H1 (cell line): ENCODE measurements around the gene TLL1. TPM values are rescaled to one million over a fixed set of nuclear protein-coding genes. Genes with fewer than 3 reads are reported as not detected.

Source experiments
- CTCF ChIA-PET: fragments of 300-600 bp; sonication (Branson Sonifier 250); formaldehyde crosslinking; loops from one replicate; lab custom pipeline; 2021; ENCODE audit not compliant: partially characterized antibody; lab: Charles Lee
- POLR2A ChIA-PET: fragments of 300-600 bp; sonication (Branson Sonifier 250); formaldehyde crosslinking; loops from one replicate; lab custom pipeline; 2021; ENCODE audit warnings: inconsistent platforms; ENCODE audit not compliant: partially characterized antibody; lab: Charles Lee
- DNase-seq, 2 experiments: peaks; one replicate each; pipeline versions ENCODE4 v3.0.0 to v3.0.0-alpha.2; 2010 to 2022; ENCODE audit warnings: low spot score in 2 of 2, low read depth in 1 of 2, mixed read lengths in 1 of 2
- FAIRE-seq: peaks from 2 replicates; lab custom pipeline; 2011; peaks lifted over from hg19 to GRCh38; lab: Jason Lieb, UNC
- H2AFZ ChIP-seq: 2 replicates; pipeline ENCODE4 v1.8.1; 2012; ENCODE audit warnings: low read length, inconsistent platforms
- H2AK5ac ChIP-seq: 2 replicates; pipeline ENCODE4 v1.6.1; 2013; ENCODE audit warnings: low read depth, low read length
- H2BK120ac ChIP-seq: replicated peaks from 2 replicates; pipeline ENCODE3; 2013; ENCODE audit warnings: low read depth, low read length, inconsistent platforms
- H2BK12ac ChIP-seq: 2 replicates; pipeline ENCODE4 v1.6.1; 2013; ENCODE audit warnings: low read depth, low read length
- H2BK15ac ChIP-seq: 2 replicates; pipeline ENCODE4 v1.6.1; 2013; ENCODE audit warnings: low read length
- H2BK20ac ChIP-seq: 2 replicates; pipeline ENCODE4 v1.6.1; 2013; ENCODE audit warnings: low read length
- H2BK5ac ChIP-seq: 2 replicates; pipeline ENCODE4 v1.6.1; 2013; ENCODE audit warnings: low read depth, low read length
- H3K14ac ChIP-seq: 2 replicates; pipeline ENCODE4 v1.6.1; 2013; ENCODE audit warnings: inconsistent platforms; ENCODE audit not compliant: insufficient read length
- H3K18ac ChIP-seq: 2 replicates; pipeline ENCODE4 v1.6.1; 2013; ENCODE audit warnings: low read length; ENCODE audit errors: extremely low read depth
- H3K23ac ChIP-seq: 2 replicates; pipeline ENCODE4 v1.6.1; 2013; ENCODE audit warnings: inconsistent platforms; ENCODE audit not compliant: insufficient read length
- H3K23me2 ChIP-seq: 2 replicates; pipeline ENCODE4 v1.6.1; 2013; ENCODE audit warnings: low read depth, low read length
- H3K27ac ChIP-seq: 2 replicates; pipeline ENCODE4 v1.6.1; 2011; ENCODE audit warnings: low read depth, low read length, inconsistent platforms
- H3K27me3 ChIP-seq, 4 experiments: replicated peaks in 1 of 4; 1 replicate in 1 of 4; 2 replicates in 3 of 4; pipeline versions ENCODE4 v1.6.1 to v1.8.1; 2011 to 2013; ENCODE audit warnings: low read length in 3 of 4, mild to moderate bottlenecking in 3 of 4, inconsistent platforms in 2 of 4, mixed read lengths in 2 of 4, moderate library complexity in 1 of 4; ENCODE audit not compliant: control insufficient read depth in 3 of 4, insufficient read depth in 3 of 4; ENCODE audit errors: extremely low read depth in 1 of 4
- H3K36me3 ChIP-seq, 4 experiments: 2 replicates each; pipeline versions ENCODE4 v1.6.1 to v1.8.1; 2011 to 2013; ENCODE audit warnings: mild to moderate bottlenecking in 4 of 4, low read length in 3 of 4, moderate library complexity in 2 of 4, control low read depth in 1 of 4, inconsistent platforms in 1 of 4; ENCODE audit not compliant: insufficient read depth in 4 of 4, control insufficient read depth in 2 of 4
- H3K4ac ChIP-seq: replicated peaks from 2 replicates; pipeline ENCODE3; 2013; ENCODE audit warnings: low read length, low read depth, mixed read lengths, inconsistent platforms; ENCODE audit not compliant: insufficient read length
- H3K4me1 ChIP-seq, 4 experiments: replicated peaks in 1 of 4; 1 replicate in 1 of 4; 2 replicates in 3 of 4; pipeline versions ENCODE4 v1.6.1 to v1.8.1; 2011 to 2013; ENCODE audit warnings: low read length in 3 of 4, inconsistent platforms in 2 of 4, mixed read lengths in 1 of 4; ENCODE audit not compliant: insufficient read depth in 4 of 4, control insufficient read depth in 3 of 4
- H3K4me2 ChIP-seq, 2 experiments: 2 replicates each; pipeline versions ENCODE4 v1.6.1 to v1.8.1; 2011 to 2013; ENCODE audit warnings: low read depth in 2 of 2, low read length in 2 of 2, control low read depth in 1 of 2, inconsistent platforms in 1 of 2, mild to moderate bottlenecking in 1 of 2; ENCODE audit not compliant: insufficient read depth in 1 of 2
- H3K4me3 ChIP-seq, 4 experiments: fragments of 200-600, 300-600 bp in 1 of 4; sonication (generic), shearing (Covaris generic), sonication (Bioruptor Twin) in 1 of 4; 2 replicates each; pipeline versions ENCODE4 v1.5.1 to v1.8.1; 2011 to 2016; ENCODE audit warnings: low read length in 4 of 4, low read depth in 3 of 4, control low read depth in 2 of 4, inconsistent platforms in 2 of 4, mild to moderate bottlenecking in 2 of 4, mixed read lengths in 1 of 4, moderate library complexity in 1 of 4; ENCODE audit not compliant: insufficient read depth in 2 of 4; ENCODE audit errors: extremely low read depth in 1 of 4
- H3K56ac ChIP-seq: replicated peaks from 2 replicates; pipeline ENCODE3; 2013; ENCODE audit warnings: low read depth, mild to moderate bottlenecking, mixed read lengths, low read length, inconsistent platforms; ENCODE audit not compliant: insufficient read length
- H3K79me1 ChIP-seq: 2 replicates; pipeline ENCODE4 v1.6.1; 2013; ENCODE audit warnings: low read depth, low read length, control low read depth
- H3K79me2 ChIP-seq, 2 experiments: 2 replicates each; pipeline versions ENCODE4 v1.6.1 to v1.8.1; 2012 to 2013; ENCODE audit warnings: low read length in 2 of 2, mild to moderate bottlenecking in 2 of 2, inconsistent platforms in 1 of 2; ENCODE audit not compliant: insufficient read depth in 2 of 2, control insufficient read depth in 1 of 2
- H3K9ac ChIP-seq, 4 experiments: replicated peaks in 1 of 4; 1 replicate in 1 of 4; 2 replicates in 3 of 4; pipeline versions ENCODE4 v1.6.1 to v1.8.1; 2011 to 2013; ENCODE audit warnings: low read depth in 3 of 4, low read length in 3 of 4, control low read depth in 2 of 4, mild to moderate bottlenecking in 2 of 4, moderate library complexity in 2 of 4, inconsistent platforms in 1 of 4; ENCODE audit errors: extremely low read depth in 1 of 4
- H3K9me3 ChIP-seq, 2 experiments: 2 replicates each; pipeline versions ENCODE4 v1.6.1 to v1.8.1; 2012 to 2013; ENCODE audit warnings: mild to moderate bottlenecking in 2 of 2, moderate library complexity in 2 of 2, control low read depth in 1 of 2, inconsistent platforms in 1 of 2, low read depth in 1 of 2, low read length in 1 of 2, mixed read lengths in 1 of 2; ENCODE audit not compliant: insufficient read depth in 2 of 2
- H4K20me1 ChIP-seq, 2 experiments: replicated peaks in 1 of 2; 2 replicates each; pipeline versions ENCODE3 to v1.8.1; 2011 to 2013; ENCODE audit warnings: inconsistent platforms in 2 of 2, low read length in 2 of 2, mild to moderate bottlenecking in 1 of 2; ENCODE audit not compliant: insufficient read depth in 2 of 2, control insufficient read depth in 1 of 2
- H4K5ac ChIP-seq: 2 replicates; pipeline ENCODE4 v1.6.1; 2013; ENCODE audit warnings: low read length, low read depth, mixed read lengths, inconsistent platforms; ENCODE audit not compliant: insufficient read length
- H4K8ac ChIP-seq: 2 replicates; pipeline ENCODE4 v1.8.0; 2013; ENCODE audit warnings: mild to moderate bottlenecking, moderate library complexity, low read length, inconsistent platforms; ENCODE audit not compliant: insufficient read depth; ENCODE audit errors: extremely low read depth
- H4K91ac ChIP-seq: replicated peaks from 2 replicates; pipeline ENCODE3; 2013; ENCODE audit warnings: low read length, mixed read lengths, inconsistent platforms; ENCODE audit not compliant: insufficient read length
- BCL11A ChIP-seq, 2 experiments: IDR thresholded peaks; one replicate each; pipeline ENCODE4 v1.6.1; 2011; ENCODE audit warnings: low read depth in 2 of 2, low read length in 2 of 2, mild to moderate bottlenecking in 2 of 2
- CEBPB ChIP-seq: IDR thresholded peaks from 2 replicates; pipeline ENCODE4 v1.6.1; 2012; ENCODE audit warnings: low read depth, low read length
- GTF2F1 ChIP-seq: IDR thresholded peaks from 2 replicates; pipeline ENCODE4 v1.6.1; 2012; ENCODE audit warnings: low read depth, low read length, improper control_type of control experiment, borderline replicate concordance
- HDAC2 ChIP-seq, 2 experiments: fragments of 300-600 bp in 1 of 2; sonication (generic) in 1 of 2; IDR thresholded peaks; 2 replicates each; pipeline ENCODE4 v1.6.1; 2011 to 2012; ENCODE audit warnings: low read depth in 2 of 2, low read length in 2 of 2, mild to moderate bottlenecking in 2 of 2, moderate library complexity in 2 of 2, borderline replicate concordance in 1 of 2, inconsistent platforms in 1 of 2
- MAX ChIP-seq: IDR thresholded peaks from 2 replicates; pipeline ENCODE4 v1.6.1; 2012; ENCODE audit warnings: inconsistent platforms
- PHF8 ChIP-seq: fragments of 200-600 bp; sonication (generic); conservative IDR thresholded peaks from 2 replicates; pipeline ENCODE4 v1.7.1; 2012; ENCODE audit warnings: low read depth, mild to moderate bottlenecking, inconsistent platforms, low read length, moderate library complexity
- POLR2A ChIP-seq, 2 experiments: IDR thresholded peaks; 1 replicate in 1 of 2; 2 replicates in 1 of 2; pipeline ENCODE4 v1.6.1; 2011; ENCODE audit warnings: low read depth in 2 of 2, low read length in 2 of 2, mild to moderate bottlenecking in 2 of 2; ENCODE audit errors: control extremely low read depth in 1 of 2
- POLR2AphosphoS5 ChIP-seq: IDR thresholded peaks from 2 replicates; pipeline ENCODE4 v1.6.1; 2011; ENCODE audit warnings: low read depth, low read length
- SP4 ChIP-seq: IDR thresholded peaks from 2 replicates; pipeline ENCODE4 v1.6.1; 2012; ENCODE audit warnings: low read length, inconsistent platforms
- TBP ChIP-seq: IDR thresholded peaks from 2 replicates; pipeline ENCODE4 v1.6.1; 2011; ENCODE audit warnings: low read depth, low read length, improper control_type of control experiment
- WGBS, 2 experiments: shearing (Covaris generic) in 1 of 2; methylation state at CpG; one replicate each; pipeline versions ENCODE4 v1.1.6 to v1.1.7; 2013 to 2015; ENCODE audit warnings: low lambda C conversion rate in 2 of 2, mixed read lengths in 2 of 2, inconsistent platforms in 1 of 2, low coverage in 1 of 2, missing lambda C conversion rate in 1 of 2; ENCODE audit not compliant: insufficient replicate concordance in 2 of 2, insufficient coverage in 1 of 2, insufficient read length in 1 of 2; ENCODE audit errors: extremely low coverage in 1 of 2, missing lambda C conversion rate in 1 of 2; 5-methylcytosine and 5-hydroxymethylcytosine counted together
- polyA plus RNA-seq, 7 experiments: library from polyadenylated mRNA; depleted of rRNA in 3 of 7; stranded (reverse) in 5 of 7; unstranded in 2 of 7; fragments of >200 nt in 5 of 7; fragments of 200-250 nt in 2 of 7; gene quantifications; 1 replicate in 5 of 7; 2 replicates in 1 of 7; 4 replicates in 1 of 7; pipeline versions ENCODE4 v1.2.1 to v1.2.3, GENCODE V29; 2011 to 2013; ENCODE audit warnings: missing spikeins in 2 of 7, mixed read lengths in 2 of 7
- total RNA-seq: library from RNA; stranded (reverse); fragmentation: NEBNext Ultra II Directional; extraction: Animal tissue kit (Norgen Biotek cat#: 25700); gene quantifications from 2 replicates; pipeline ENCODE4 v1.2.1, GENCODE V29; 2021
- TF ChIP-seq, protein P1 (sequence below): IDR thresholded peaks from 2 replicates; pipeline ENCODE4 v1.6.1; 2012; ENCODE audit warnings: low read length, inconsistent platforms
- TF ChIP-seq, protein P2 (sequence below): IDR thresholded peaks from 2 replicates; pipeline ENCODE4 v1.6.1; 2011; ENCODE audit warnings: low read length, improper control_type of control experiment

Gene TLL1
- total and polyA plus RNA-seq, 2 of the 8 experiments (the other 6 are each of a cell fraction or from before 2014, with no cell fraction given): 0.18 to 1.1 TPM

DNA sequence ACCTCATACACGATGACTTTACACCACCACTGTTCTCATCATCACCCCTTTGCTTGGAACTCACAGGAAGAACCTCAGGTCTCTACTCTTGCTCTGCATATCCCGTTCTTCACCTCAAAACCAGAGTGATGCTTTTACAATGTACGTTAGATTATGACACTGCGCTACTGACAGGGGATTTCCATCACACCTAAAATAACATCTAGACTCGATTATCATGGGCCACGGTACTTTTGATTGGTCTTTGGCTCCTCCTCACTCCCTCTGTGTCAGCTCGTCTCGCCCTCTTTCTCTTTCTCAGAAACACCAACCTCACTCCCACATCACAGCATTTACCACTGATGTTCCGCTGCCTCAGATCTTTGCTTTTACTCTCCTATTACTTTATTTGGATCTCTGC lies 172.4 kb downstream of the TLL1 start:
- no peak for FAIRE-seq
- H3K4ac ChIP-seq: no peak overlapping the region
- H3K56ac ChIP-seq: no peak overlapping the region
- H3K14ac ChIP-seq: no peak overlapping the region
- no peaks in the 10 kb centered on the region for H3K79me1 ChIP-seq
- H3K36me3 ChIP-seq: no peaks in the 10 kb centered on the region
- H3K4me2 ChIP-seq: no peak overlapping the region
- H4K5ac ChIP-seq: no peak overlapping the region
- H3K23me2 ChIP-seq: no peaks in the 10 kb centered on the region
- ChIA-PET POLR2A (no interaction called here), CTCF (no interaction called here)
- no peak overlapping the region for H4K8ac ChIP-seq
- no peak overlapping the region for H3K9ac ChIP-seq
- H4K20me1 ChIP-seq: no peaks in the 10 kb centered on the region
- no peak for DNase-seq
- H3K18ac ChIP-seq: no peak overlapping the region
- H2AFZ ChIP-seq: peak overlapping the region; percentile 19
- H3K23ac ChIP-seq: no peak overlapping the region
- H3K27me3 ChIP-seq: no peaks in the 10 kb centered on the region
- H4K91ac ChIP-seq: no peak overlapping the region
- no peaks in the 10 kb centered on the region for H3K4me1 ChIP-seq
- no peak overlapping the region for H2BK120ac ChIP-seq
- no peak overlapping the region for H2BK5ac ChIP-seq
- no peaks in the 10 kb centered on the region for H3K79me2 ChIP-seq
- no peak overlapping the region for H2BK12ac ChIP-seq
- H3K4me3 ChIP-seq: no peak overlapping the region
- no peak overlapping the region for H3K27ac ChIP-seq
- H3K9me3 ChIP-seq: no peaks in the 10 kb centered on the region
- H2BK15ac ChIP-seq: no peak overlapping the region
- WGBS, 2 experiments: 81% methylated on average over 9 of the region's 9 CpGs; no CpG with 5 or more reads in 1 of the 2 experiments
- no peak overlapping the region for H2AK5ac ChIP-seq
- H2BK20ac ChIP-seq: no peak overlapping the region
- TF ChIP-seq MAX (no peak), BCL11A (IDR thresholded peaks at IDR 0.05; ENCODE audit: low read depth in 2 of 2, low read length in 2 of 2) (no peak), GTF2F1 (no peak), CEBPB (no peak), TBP (no peak), SP4 (no peak), POLR2A (IDR thresholded peaks at IDR 0.05; ENCODE audit: control extremely low read depth in 1 of 2, low read depth in 2 of 2, low read length in 2 of 2) (no peak), PHF8 (no peak), POLR2AphosphoS5 (no peak), HDAC2 (IDR thresholded peaks at IDR 0.05; ENCODE audit: borderline replicate concordance in 1 of 2, low read depth in 2 of 2, low read length in 2 of 2) (no peak)
- TF ChIP-seq, protein P1, sequence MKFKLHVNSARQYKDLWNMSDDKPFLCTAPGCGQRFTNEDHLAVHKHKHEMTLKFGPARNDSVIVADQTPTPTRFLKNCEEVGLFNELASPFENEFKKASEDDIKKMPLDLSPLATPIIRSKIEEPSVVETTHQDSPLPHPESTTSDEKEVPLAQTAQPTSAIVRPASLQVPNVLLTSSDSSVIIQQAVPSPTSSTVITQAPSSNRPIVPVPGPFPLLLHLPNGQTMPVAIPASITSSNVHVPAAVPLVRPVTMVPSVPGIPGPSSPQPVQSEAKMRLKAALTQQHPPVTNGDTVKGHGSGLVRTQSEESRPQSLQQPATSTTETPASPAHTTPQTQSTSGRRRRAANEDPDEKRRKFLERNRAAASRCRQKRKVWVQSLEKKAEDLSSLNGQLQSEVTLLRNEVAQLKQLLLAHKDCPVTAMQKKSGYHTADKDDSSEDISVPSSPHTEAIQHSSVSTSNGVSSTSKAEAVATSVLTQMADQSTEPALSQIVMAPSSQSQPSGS: no peak
- TF ChIP-seq, protein P2, sequence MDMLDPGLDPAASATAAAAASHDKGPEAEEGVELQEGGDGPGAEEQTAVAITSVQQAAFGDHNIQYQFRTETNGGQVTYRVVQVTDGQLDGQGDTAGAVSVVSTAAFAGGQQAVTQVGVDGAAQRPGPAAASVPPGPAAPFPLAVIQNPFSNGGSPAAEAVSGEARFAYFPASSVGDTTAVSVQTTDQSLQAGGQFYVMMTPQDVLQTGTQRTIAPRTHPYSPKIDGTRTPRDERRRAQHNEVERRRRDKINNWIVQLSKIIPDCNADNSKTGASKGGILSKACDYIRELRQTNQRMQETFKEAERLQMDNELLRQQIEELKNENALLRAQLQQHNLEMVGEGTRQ: no peak
